ENCODE data around the gene FRK. TPM values are rescaled to one million over a fixed set of nuclear protein-coding genes. Genes with fewer than 3 reads are reported as not detected.

The FRK gene
- polyA plus RNA-seq, 2 donors, result 1.3 to 1.8 TPM

DNA sequence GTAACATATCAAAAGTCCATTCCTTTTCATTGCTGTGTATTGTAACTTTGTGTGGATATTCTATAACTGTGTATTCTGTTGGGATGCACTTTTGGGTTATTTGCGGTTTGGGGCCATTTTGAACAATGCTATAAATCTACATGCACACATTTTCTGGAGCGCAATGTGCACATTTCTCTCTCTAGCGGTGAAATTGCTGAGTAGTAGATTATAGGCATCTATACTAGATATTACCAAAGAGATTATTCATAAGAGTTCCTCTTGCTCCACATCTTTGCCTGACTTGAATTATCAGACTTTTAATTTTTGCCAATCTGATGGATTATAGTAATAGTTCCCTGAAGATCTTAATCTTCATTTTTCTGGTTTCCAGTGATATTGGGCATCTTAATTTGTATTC lies 18.3 kb upstream of the FRK start:
- H3K4me3 ChIP-seq (ENCODE audit: low read depth in 1 of 2, low read length in 2 of 2), result no peak overlapping the region
- H3K4me1 ChIP-seq (ENCODE audit: control insufficient read depth in 2 of 2, insufficient read depth in 2 of 2, low read length in 1 of 2), result no peaks in the 10 kb centered on the region
- H3K9me3 ChIP-seq (ENCODE audit: control insufficient read depth in 2 of 2, insufficient read depth in 1 of 2, low read depth in 1 of 2, low read length in 1 of 2), result no peaks in the 10 kb centered on the region
- 96 to 98% methylated on average over 3 of the region's 3 CpGs for WGBS, 2 donors
- no peaks in the 10 kb centered on the region for H3K36me3 ChIP-seq (ENCODE audit: control insufficient read depth in 2 of 2, insufficient read depth in 2 of 2, low read length in 1 of 2)
- no peaks in the 10 kb centered on the region for H3K27me3 ChIP-seq (ENCODE audit: control insufficient read depth in 1 of 2, insufficient read depth in 2 of 2, low read length in 2 of 2)
- no peak overlapping the region for H3K27ac ChIP-seq (ENCODE audit: low read depth in 2 of 2, low read length in 1 of 2)

DNA sequence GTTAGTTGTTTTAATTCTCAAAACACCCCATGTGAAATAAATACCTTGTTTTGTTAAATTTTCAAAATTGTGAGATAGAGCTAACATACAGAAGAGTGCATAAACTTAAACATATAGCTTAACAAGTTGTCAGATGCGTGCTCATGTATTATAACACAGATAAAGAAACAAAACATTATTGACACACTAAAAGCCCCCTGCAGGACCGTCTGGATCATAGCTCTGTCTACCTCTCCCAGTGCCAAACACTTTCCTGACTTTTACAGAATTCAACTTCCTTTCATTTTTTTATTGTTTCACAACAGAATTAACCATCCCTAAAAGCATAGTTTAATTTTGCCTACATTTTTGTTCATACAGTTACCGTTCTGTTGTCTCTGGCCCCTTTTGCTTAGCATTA lies 17.8 kb upstream of the FRK start:
- Histone ChIP-seq H3K27ac (ENCODE audit: low read depth in 2 of 2, low read length in 1 of 2) (no peak overlapping the region), H3K36me3 (ENCODE audit: control insufficient read depth in 2 of 2, insufficient read depth in 2 of 2, low read length in 1 of 2) (no peaks in the 10 kb centered on the region), H3K9me3 (ENCODE audit: control insufficient read depth in 2 of 2, insufficient read depth in 1 of 2, low read depth in 1 of 2, low read length in 1 of 2) (no peaks in the 10 kb centered on the region), H3K4me3 (ENCODE audit: low read depth in 1 of 2, low read length in 2 of 2) (no peak overlapping the region), H3K27me3 (ENCODE audit: control insufficient read depth in 1 of 2, insufficient read depth in 2 of 2, low read length in 2 of 2) (no peaks in the 10 kb centered on the region), H3K4me1 (ENCODE audit: control insufficient read depth in 2 of 2, insufficient read depth in 2 of 2, low read length in 1 of 2) (no peaks in the 10 kb centered on the region)
- 74 to 78% methylated on average over 3 of the region's 3 CpGs for WGBS, 2 donors

DNA sequence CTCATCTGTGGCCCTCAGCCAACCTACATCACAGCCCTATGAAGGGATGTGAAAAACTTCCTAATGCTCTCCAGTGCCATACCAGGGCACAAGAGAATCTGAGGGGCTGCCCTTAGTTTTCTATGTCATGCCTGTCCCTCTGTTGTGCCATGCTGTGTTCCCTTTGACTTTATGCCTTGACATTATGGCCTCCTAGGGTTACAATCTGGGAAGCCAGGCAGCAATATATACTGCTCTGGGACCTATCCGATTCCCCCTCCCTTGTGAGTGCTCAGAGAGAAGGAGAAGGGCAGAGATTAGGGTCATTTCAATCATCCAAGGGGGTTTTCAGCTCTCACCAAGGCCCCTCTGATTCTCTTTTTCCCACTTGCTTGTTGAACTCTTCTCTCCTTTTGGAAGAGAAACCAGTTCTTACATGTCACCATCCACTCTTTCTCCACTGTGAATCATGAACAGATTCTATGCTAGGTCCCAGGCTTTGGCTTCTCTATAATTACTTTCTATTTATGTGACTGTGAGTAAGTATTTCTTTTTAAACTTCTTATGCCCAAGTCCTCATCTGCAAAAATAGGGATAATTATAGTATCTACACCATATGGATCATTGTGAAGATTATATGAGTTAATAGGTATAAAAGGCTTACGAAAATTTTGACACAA lies 14.2 kb upstream of the FRK start:
- H3K36me3 ChIP-seq (ENCODE audit: control insufficient read depth in 2 of 2, insufficient read depth in 2 of 2, low read length in 1 of 2), result no peaks in the 10 kb centered on the region
- no peaks in the 10 kb centered on the region for H3K4me1 ChIP-seq (ENCODE audit: control insufficient read depth in 2 of 2, insufficient read depth in 2 of 2, low read length in 1 of 2)
- 95 to 97% methylated on average over 2 of the region's 2 CpGs for WGBS, 2 donors

DNA sequence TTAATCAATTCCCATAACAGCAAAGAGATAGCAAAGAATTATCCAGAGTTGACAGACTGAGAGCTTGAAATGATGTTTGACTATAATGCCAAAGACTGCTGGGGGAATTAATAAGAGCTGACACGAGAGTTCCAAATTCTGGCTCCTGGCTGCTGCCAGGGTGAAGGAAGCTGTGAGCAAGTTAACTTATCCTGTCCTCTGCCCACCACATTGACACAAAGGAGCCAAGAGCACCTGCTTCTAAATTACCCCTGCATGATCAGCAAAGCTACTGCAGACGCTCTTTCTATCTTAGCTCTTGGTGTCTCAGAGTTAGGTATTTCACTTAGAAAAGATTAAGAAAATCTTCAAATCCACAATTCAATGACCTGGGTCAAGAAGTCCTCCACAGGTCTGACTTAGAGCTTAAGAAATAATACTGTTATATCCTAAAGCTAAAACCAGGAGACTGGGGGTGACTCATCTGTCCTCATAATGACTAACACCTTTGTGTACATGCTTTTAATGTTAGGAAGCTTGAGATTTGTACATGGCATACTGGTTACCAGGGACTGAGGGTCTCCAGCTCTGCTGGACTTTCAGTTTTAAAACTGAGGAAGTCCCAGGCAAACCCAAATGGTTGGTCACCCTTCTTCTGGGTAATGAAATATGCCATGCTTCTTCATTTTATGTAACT lies 13.2 kb upstream of the FRK start:
- Histone ChIP-seq H3K4me3 (ENCODE audit: low read depth in 1 of 2, low read length in 2 of 2) (no peak overlapping the region), H3K4me1 (ENCODE audit: control insufficient read depth in 2 of 2, insufficient read depth in 2 of 2, low read length in 1 of 2) (no peaks in the 10 kb centered on the region), H3K27ac (ENCODE audit: low read depth in 2 of 2, low read length in 1 of 2) (no peak overlapping the region), H3K27me3 (ENCODE audit: control insufficient read depth in 1 of 2, insufficient read depth in 2 of 2, low read length in 2 of 2) (no peaks in the 10 kb centered on the region), H3K9me3 (ENCODE audit: control insufficient read depth in 2 of 2, insufficient read depth in 1 of 2, low read depth in 1 of 2, low read length in 1 of 2) (no peaks in the 10 kb centered on the region), H3K36me3 (ENCODE audit: control insufficient read depth in 2 of 2, insufficient read depth in 2 of 2, low read length in 1 of 2) (no peaks in the 10 kb centered on the region)
- 51 to 65% methylated on average over 2 of the region's 2 CpGs for WGBS, 2 donors

More for the DNA sequence above, 14.2 kb upstream of the FRK start:
- H3K27ac ChIP-seq (ENCODE audit: low read depth in 2 of 2, low read length in 1 of 2), result no peak overlapping the region
- no peak overlapping the region for H3K4me3 ChIP-seq (ENCODE audit: low read depth in 1 of 2, low read length in 2 of 2)
- H3K9me3 ChIP-seq (ENCODE audit: control insufficient read depth in 2 of 2, insufficient read depth in 1 of 2, low read depth in 1 of 2, low read length in 1 of 2), result no peaks in the 10 kb centered on the region
- H3K27me3 ChIP-seq (ENCODE audit: control insufficient read depth in 1 of 2, insufficient read depth in 2 of 2, low read length in 2 of 2), result no peaks in the 10 kb centered on the region

DNA sequence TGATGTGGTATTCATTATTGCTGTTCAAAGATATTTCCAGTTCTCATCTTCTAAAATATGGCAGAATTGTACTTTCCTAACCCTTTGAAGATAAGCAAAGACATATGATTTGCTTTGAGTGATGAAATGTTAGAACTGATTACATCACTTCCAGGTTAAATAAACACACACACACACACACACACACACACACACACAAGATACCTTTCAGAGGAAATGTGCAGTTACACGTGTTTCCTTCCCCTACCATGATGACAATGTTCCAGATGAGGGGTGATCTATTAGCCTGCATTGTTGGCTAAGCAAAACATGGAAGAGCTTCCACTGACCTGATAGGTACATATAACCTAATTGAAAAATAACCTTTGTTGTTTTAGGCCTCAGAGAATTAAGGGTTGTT lies 11.7 kb upstream of the FRK start:
- Histone ChIP-seq H3K4me1 (ENCODE audit: control insufficient read depth in 2 of 2, insufficient read depth in 2 of 2, low read length in 1 of 2) (no peaks in the 10 kb centered on the region), H3K27me3 (ENCODE audit: control insufficient read depth in 1 of 2, insufficient read depth in 2 of 2, low read length in 2 of 2) (no peaks in the 10 kb centered on the region), H3K4me3 (ENCODE audit: low read depth in 1 of 2, low read length in 2 of 2) (no peak overlapping the region), H3K27ac (ENCODE audit: low read depth in 2 of 2, low read length in 1 of 2) (no peak overlapping the region), H3K9me3 (ENCODE audit: control insufficient read depth in 2 of 2, insufficient read depth in 1 of 2, low read depth in 1 of 2, low read length in 1 of 2) (no peaks in the 10 kb centered on the region), H3K36me3 (ENCODE audit: control insufficient read depth in 2 of 2, insufficient read depth in 2 of 2, low read length in 1 of 2) (no peaks in the 10 kb centered on the region)
- WGBS, 2 donors, result 50 to 53% methylated on average over 1 of the region's 1 CpG

DNA sequence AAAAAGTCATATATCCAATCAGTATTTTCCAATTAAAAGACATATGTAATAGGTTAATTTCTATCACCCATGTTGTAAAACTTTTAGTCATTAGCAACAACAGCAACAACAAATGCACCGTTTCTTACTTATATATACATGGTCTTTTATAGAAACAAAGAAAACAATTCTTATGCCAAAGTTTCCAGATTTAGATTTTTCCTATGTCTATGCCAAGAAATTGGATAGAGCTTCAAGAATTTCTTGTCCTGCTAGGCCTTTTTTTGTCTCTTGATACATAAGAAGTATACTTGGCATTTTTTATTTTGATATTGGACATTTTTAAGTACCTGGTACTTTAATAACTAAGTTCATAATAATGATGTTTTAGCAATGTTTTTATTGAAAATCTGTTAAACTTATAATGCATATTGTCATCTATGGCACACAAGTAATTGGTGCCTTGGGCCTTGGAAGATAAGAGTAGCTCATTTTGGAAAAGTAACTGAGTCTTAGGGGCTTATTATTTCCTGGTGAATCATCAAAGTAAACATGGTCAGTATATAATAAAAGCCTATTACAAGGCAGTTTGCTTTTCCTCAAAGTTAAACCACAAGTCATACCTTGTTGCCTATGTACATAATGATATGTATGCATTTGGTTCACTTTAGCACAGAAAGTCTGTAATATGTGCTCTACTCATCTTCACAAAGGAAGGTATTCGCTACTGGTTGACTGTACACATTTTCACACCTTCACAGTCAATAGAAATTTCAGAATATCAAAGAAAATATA lies 10.1 kb upstream of the FRK start:
- Histone ChIP-seq H3K4me1 (ENCODE audit: control insufficient read depth in 2 of 2, insufficient read depth in 2 of 2, low read length in 1 of 2) (no peaks in the 10 kb centered on the region), H3K9me3 (ENCODE audit: control insufficient read depth in 2 of 2, insufficient read depth in 1 of 2, low read depth in 1 of 2, low read length in 1 of 2) (no peaks in the 10 kb centered on the region), H3K36me3 (ENCODE audit: control insufficient read depth in 2 of 2, insufficient read depth in 2 of 2, low read length in 1 of 2) (no peaks in the 10 kb centered on the region), H3K4me3 (ENCODE audit: low read depth in 1 of 2, low read length in 2 of 2) (no peak overlapping the region), H3K27ac (ENCODE audit: low read depth in 2 of 2, low read length in 1 of 2) (no peak overlapping the region), H3K27me3 (ENCODE audit: control insufficient read depth in 1 of 2, insufficient read depth in 2 of 2, low read length in 2 of 2) (no peaks in the 10 kb centered on the region)
- WGBS, 2 donors, result 53 to 63% methylated on average over 2 of the region's 2 CpGs

DNA sequence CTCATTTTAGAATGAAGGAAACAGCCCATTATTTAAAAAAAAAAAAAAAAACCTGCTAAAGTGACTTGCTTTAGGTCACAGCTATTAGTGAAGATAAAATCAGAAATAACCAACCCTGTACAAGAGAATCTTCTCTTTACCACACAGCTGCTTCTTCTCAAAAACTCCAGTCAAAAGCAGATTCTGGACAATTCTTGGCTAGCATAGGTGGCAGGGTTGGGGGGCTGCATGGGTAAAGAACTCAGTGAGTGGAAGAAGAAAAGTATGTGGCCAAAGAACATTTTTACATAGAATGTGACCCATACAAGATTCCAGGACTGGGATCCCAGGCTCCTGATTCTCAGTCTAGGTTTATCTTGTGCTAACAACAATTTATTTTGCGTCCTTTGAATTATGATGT lies 9.4 kb upstream of the FRK start:
- Histone ChIP-seq H3K9me3 (ENCODE audit: control insufficient read depth in 2 of 2, insufficient read depth in 1 of 2, low read depth in 1 of 2, low read length in 1 of 2) (no peaks in the 10 kb centered on the region), H3K36me3 (ENCODE audit: control insufficient read depth in 2 of 2, insufficient read depth in 2 of 2, low read length in 1 of 2) (no peaks in the 10 kb centered on the region), H3K27me3 (ENCODE audit: control insufficient read depth in 1 of 2, insufficient read depth in 2 of 2, low read length in 2 of 2) (no peaks in the 10 kb centered on the region), H3K4me3 (ENCODE audit: low read depth in 1 of 2, low read length in 2 of 2) (no peak overlapping the region), H3K27ac (ENCODE audit: low read depth in 2 of 2, low read length in 1 of 2) (no peak overlapping the region), H3K4me1 (ENCODE audit: control insufficient read depth in 2 of 2, insufficient read depth in 2 of 2, low read length in 1 of 2) (no peaks in the 10 kb centered on the region)
- WGBS, 2 donors, result 95 to 97% methylated on average over 1 of the region's 1 CpG

DNA sequence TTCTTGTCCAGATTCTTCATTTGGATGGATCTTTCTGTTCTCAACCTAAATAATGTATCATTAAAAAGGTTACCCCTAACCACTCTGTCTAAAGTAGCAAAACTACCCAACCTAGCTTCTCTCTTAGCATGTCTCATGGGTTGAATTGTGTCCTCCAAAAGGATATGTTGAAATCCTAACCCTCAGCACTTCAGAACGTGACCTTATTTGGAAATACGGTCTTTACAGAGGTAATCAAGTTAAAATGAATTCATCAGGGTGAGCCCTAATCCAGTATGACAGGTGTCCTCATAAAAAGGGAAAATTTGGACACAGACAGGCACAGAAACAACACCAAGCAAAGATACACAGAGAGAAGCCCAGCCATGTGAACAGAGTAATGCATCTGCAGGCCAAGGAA lies 6.1 kb upstream of the FRK start:
- Histone ChIP-seq H3K36me3 (ENCODE audit: control insufficient read depth in 2 of 2, insufficient read depth in 2 of 2, low read length in 1 of 2) (no peaks in the 10 kb centered on the region), H3K4me3 (ENCODE audit: low read depth in 1 of 2, low read length in 2 of 2) (no peak overlapping the region), H3K9me3 (ENCODE audit: control insufficient read depth in 2 of 2, insufficient read depth in 1 of 2, low read depth in 1 of 2, low read length in 1 of 2) (no peaks in the 10 kb centered on the region), H3K4me1 (ENCODE audit: control insufficient read depth in 2 of 2, insufficient read depth in 2 of 2, low read length in 1 of 2) (no peaks in the 10 kb centered on the region), H3K27ac (ENCODE audit: low read depth in 2 of 2, low read length in 1 of 2) (no peak overlapping the region), H3K27me3 (ENCODE audit: control insufficient read depth in 1 of 2, insufficient read depth in 2 of 2, low read length in 2 of 2) (no peaks in the 10 kb centered on the region)
- 86 to 87% methylated on average over 2 of the region's 2 CpGs for WGBS, 2 donors

DNA sequence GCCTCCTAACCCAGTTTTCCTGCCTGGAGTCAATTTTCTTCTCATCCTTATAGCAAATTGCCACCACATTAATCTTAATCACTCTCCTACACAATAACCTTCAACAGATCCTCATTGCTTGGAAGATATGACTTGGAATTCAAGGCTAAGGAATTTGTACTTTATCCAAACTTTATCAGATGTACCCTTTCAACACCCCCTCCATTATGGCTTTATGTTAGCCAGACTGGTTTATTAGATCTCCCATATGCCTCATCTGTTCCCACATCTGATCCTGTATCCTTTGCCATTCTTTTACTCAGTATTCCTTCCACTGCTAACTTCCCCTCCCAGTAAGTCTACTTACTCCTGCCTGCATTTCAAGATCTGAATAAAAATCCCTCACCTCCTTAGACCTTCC lies 4.0 kb upstream of the FRK start:
- H3K36me3 ChIP-seq (ENCODE audit: control insufficient read depth in 2 of 2, insufficient read depth in 2 of 2, low read length in 1 of 2), result no peaks in the 10 kb centered on the region
- no peak overlapping the region for H3K4me3 ChIP-seq (ENCODE audit: low read depth in 1 of 2, low read length in 2 of 2)
- H3K27me3 ChIP-seq (ENCODE audit: control insufficient read depth in 1 of 2, insufficient read depth in 2 of 2, low read length in 2 of 2), result no peaks in the 10 kb centered on the region
- no peaks in the 10 kb centered on the region for H3K4me1 ChIP-seq (ENCODE audit: control insufficient read depth in 2 of 2, insufficient read depth in 2 of 2, low read length in 1 of 2)
- H3K9me3 ChIP-seq (ENCODE audit: control insufficient read depth in 2 of 2, insufficient read depth in 1 of 2, low read depth in 1 of 2, low read length in 1 of 2), result no peaks in the 10 kb centered on the region
- no peak overlapping the region for H3K27ac ChIP-seq (ENCODE audit: low read depth in 2 of 2, low read length in 1 of 2)

Data from esophagus (tissue), 2 donors.